Brain microvascular endothelial cell (primary cell): ENCODE results near the gene ZNF738.

Experiments used
- DNase-seq: peaks from one replicate; pipeline ENCODE4 v3.0.0-alpha.2; 2020
- H3K27ac ChIP-seq: fragments of 250-450 bp; sonication (Bioruptor Pico); 2 replicates; pipeline ENCODE4 v1.5.1; 2020; ENCODE audit warnings: mild to moderate bottlenecking, moderate library complexity
- H3K27me3 ChIP-seq: fragments of 250-450 bp; sonication (Bioruptor Pico); replicated peaks from 2 replicates; pipeline ENCODE4 v1.5.1; 2020; ENCODE audit warnings: mild to moderate bottlenecking
- H3K36me3 ChIP-seq: fragments of 250-450 bp; sonication (Bioruptor Pico); replicated peaks from 2 replicates; pipeline ENCODE4 v1.5.1; 2020; ENCODE audit warnings: mild to moderate bottlenecking
- H3K4me3 ChIP-seq: 2 replicates; pipeline ENCODE4 v1.5.1; 2011; ENCODE audit warnings: low read depth, mild to moderate bottlenecking, control low read depth, low read length, moderate library complexity
- in situ Hi-C: cut with HindIII; loops from 2 replicates; pipeline ENCODE4 v1.10.0; 2017; ENCODE audit warnings: low sequenced_read_pairs, low pct_ligation_motif_present
- TF ChIP-seq, protein P1 (sequence below): IDR thresholded peaks from 2 replicates; pipeline ENCODE4 v1.5.1; 2011; ENCODE audit warnings: low read depth, mild to moderate bottlenecking, moderate library complexity, low read length, control low read depth, inconsistent platforms; ENCODE audit errors: missing control alignments

Gene ZNF738

DNA sequence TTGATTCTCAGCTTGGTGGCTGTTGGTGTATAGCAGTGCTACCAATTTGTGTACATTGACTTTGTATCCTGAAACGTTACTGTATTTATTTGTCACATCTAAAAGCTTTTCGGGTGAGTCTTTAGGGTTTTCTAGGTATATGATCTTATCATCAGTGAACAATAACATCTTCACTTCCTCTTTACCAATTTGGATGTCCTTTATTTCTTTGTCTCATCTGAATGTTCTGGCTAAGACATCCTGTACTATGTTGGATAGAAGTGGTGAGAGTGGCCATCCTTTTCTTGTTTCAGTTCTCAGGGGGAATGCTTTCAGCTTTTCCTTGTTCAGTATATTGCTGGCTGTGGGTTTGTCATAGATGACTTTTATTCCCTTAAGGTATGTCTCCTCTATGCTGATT is 6.0 kb upstream of the ZNF738 start:
- in situ Hi-C loops, result no loop called here
- no peak for DNase-seq
- Histone ChIP-seq H3K36me3 (no peaks in the 10 kb centered on the region), H3K27ac (no peak overlapping the region), H3K4me3 (no peak overlapping the region), H3K27me3 (no peaks in the 10 kb centered on the region)
- TF ChIP-seq, protein P1, sequence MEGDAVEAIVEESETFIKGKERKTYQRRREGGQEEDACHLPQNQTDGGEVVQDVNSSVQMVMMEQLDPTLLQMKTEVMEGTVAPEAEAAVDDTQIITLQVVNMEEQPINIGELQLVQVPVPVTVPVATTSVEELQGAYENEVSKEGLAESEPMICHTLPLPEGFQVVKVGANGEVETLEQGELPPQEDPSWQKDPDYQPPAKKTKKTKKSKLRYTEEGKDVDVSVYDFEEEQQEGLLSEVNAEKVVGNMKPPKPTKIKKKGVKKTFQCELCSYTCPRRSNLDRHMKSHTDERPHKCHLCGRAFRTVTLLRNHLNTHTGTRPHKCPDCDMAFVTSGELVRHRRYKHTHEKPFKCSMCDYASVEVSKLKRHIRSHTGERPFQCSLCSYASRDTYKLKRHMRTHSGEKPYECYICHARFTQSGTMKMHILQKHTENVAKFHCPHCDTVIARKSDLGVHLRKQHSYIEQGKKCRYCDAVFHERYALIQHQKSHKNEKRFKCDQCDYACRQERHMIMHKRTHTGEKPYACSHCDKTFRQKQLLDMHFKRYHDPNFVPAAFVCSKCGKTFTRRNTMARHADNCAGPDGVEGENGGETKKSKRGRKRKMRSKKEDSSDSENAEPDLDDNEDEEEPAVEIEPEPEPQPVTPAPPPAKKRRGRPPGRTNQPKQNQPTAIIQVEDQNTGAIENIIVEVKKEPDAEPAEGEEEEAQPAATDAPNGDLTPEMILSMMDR, result no peak

DNA sequence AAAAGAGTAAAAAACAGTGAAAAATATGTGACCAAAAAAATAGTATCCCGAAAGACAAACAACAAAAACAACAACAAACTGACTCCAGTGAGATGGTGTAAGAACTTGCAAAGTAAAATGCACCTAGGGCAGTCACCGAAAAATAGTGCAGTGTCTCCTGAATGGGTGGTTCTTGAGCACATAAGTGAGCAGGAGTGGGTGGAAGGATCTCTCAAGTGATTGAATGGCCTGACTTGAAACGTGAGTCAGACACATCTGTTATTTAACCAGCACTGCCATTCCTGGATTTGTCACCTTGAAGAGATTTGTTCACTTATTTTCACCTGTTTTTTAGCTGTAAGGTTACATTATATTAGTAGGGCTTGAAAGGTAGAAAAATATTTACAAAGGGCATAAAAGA is 3.5 kb downstream of the ZNF738 start:
- TF ChIP-seq, protein P1, result no peak
- H3K36me3 ChIP-seq, result peaks cover 10% of the 10 kb centered on the region
- no peaks in the 10 kb centered on the region for H3K27me3 ChIP-seq
- no peak for DNase-seq
- no peak overlapping the region for H3K27ac ChIP-seq
- no peak overlapping the region for H3K4me3 ChIP-seq
- in situ Hi-C loops, result no loop called here

DNA sequence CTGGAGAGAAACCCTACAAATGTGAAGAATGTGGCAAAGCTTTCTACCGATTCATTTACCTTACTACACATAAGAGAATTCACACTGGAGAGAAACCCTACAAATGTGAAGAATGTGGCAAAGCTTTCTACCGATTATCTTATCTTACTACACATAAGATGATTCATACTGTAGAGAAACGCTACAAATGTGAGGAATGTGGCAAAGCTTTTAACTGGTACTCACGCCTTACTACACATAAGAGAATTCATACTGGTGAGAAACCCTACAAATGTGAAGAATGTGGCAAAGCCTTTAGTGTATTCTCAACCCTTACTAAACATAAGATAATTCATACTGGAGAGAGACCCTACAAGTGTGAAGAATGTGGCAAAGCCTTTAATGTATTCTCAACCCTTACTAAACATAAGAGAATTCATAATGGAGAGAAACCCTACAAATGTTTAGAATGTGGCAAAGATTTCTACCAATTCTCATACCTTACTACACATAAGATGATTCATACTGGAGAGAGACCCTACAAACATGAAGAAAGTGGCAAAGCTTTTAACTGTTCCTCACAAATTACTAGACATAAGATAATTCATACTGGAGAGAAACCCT is 25.3 kb downstream of the ZNF738 start:
- Histone ChIP-seq H3K27ac (no peak overlapping the region), H3K36me3 (peaks cover 2% of the 10 kb centered on the region), H3K4me3 (no peak overlapping the region), H3K27me3 (no peaks in the 10 kb centered on the region)
- no peak for DNase-seq
- in situ Hi-C loops, result no loop called here
- TF ChIP-seq, protein P1, result no peak

DNA sequence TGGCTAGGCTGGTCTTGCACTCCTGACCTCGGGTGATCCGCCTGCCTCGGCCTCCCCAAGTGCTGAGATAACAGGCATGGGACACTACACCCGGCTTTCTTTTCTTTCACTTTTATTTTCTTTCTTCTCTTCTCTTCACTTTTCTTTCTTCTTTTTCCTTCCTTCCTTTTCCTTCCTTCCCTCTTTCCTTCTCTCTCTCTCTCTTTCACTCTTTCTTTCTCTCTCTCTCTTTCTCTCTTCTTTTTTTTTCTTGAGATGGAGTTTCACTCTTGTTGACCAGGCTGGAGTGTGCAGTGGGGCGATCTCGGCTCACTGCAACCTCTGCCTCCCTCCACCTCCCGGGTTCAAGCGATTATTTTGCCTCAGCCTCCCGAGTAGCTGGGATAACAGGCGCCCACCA is 37.3 kb downstream of the ZNF738 start:
- TF ChIP-seq, protein P1, result no peak
- no peak overlapping the region for H3K27ac ChIP-seq
- no peak for DNase-seq
- H3K27me3 ChIP-seq, result no peaks in the 10 kb centered on the region
- no peak overlapping the region for H3K4me3 ChIP-seq
- in situ Hi-C loops, result no loop called here
- H3K36me3 ChIP-seq, result peaks cover 5% of the 10 kb centered on the region

DNA sequence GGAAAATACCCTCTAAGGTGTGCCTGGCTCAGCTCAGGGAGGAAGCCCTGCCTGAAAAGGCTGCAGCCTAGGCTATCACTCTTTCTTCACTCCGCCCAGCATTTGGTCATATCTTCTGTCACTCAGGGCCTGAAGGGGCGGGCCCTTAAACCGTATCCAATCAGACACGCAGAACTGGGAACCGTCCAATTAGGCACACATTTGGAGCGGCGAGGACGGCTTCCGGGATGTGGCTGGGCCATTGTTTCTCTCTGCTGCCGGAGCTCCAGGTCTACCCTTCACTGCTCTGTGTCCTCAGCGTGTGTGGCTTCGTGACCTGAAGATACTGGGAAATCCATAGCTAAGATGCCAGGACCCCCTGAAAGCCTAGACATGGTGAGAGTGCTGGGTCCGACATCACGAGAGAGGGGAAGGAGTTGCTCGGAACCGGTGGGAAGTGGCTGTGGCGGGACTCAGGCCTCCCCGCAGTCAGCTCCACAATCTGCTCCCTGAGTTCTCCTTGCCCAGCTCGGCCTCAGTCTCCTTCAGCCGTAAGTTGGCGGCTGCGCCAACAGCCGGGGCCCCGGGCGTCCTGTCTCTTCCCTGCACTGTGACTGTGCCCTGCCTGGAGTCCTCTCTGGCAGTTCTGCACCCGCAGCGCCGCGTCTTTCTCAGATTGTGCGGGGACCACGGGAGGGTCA is 38.2 kb downstream of the ZNF738 start, which contains the start of gene ZNF493:
ZNF493 (plus strand) TSS at position 241 of the 680 bp plus-strand sequence; CDS start at position 346, 105 bp downstream.
- Histone ChIP-seq H3K36me3 (peaks cover 5% of the 10 kb centered on the region), H3K4me3 (peak within 1 kb of the TSS; percentile 93), H3K27me3 (no peaks in the 10 kb centered on the region), H3K27ac (peak within 1 kb of the TSS; percentile 69)
- TF ChIP-seq, protein P1, result no peak
- DNase-seq, result peak; percentile 96
- in situ Hi-C loops, result no loop called here
